HL-60/S4 treated with phorbol 12-myristate 13-acetate at 8.2 ng/mL for 4 days and 3 days (cell line): ENCODE results near the gene TGFBRAP1.

Experiments
- in situ Hi-C: fragments of 300-500 bp; cut with MboI; formaldehyde crosslinking; loops from 2 replicates; pipeline ENCODE4 v1.15.0; 2022; ENCODE audit warnings: low sequenced_read_pairs

Gene TGFBRAP1

GRCh38 chr2:105321875-105322646 lies 7.5 kb downstream of the TGFBRAP1 start:
- in situ Hi-C loops: no loop called here

GRCh38 chr2:105320651-105321215 lies 8.8 kb downstream of the TGFBRAP1 start:
- in situ Hi-C loops: no loop called here

- in situ Hi-C loops: no loop called here
Measured at GRCh38 chr2:105317937-105318336, 11.6 kb downstream of the TGFBRAP1 start.

- in situ Hi-C loops: no loop called here
Measured at GRCh38 chr2:105315314-105315713, 14.2 kb downstream of the TGFBRAP1 start.

GRCh38 chr2:105313877-105314276 lies 15.7 kb downstream of the TGFBRAP1 start:
- in situ Hi-C loops: no loop called here

- in situ Hi-C loops: no loop called here
Measured at GRCh38 chr2:105309147-105309545, 20.4 kb downstream of the TGFBRAP1 start.

- in situ Hi-C loops: no loop called here
Measured at GRCh38 chr2:105308382-105309146, 21.0 kb downstream of the TGFBRAP1 start.

GRCh38 chr2:105307962-105308361 lies 21.6 kb downstream of the TGFBRAP1 start:
- in situ Hi-C loops: no loop called here

- in situ Hi-C loops: no loop called here
Measured at GRCh38 chr2:105307550-105307949, 22.0 kb downstream of the TGFBRAP1 start.

- in situ Hi-C loops: no loop called here
Measured at GRCh38 chr2:105307146-105307545, 22.4 kb downstream of the TGFBRAP1 start.

GRCh38 chr2:105301646-105302045 lies 27.9 kb downstream of the TGFBRAP1 start:
- in situ Hi-C loops: no loop called here

GRCh38 chr2:105299290-105299689 lies 30.2 kb downstream of the TGFBRAP1 start:
- in situ Hi-C loops: no loop called here

GRCh38 chr2:105298017-105298416 lies 31.5 kb downstream of the TGFBRAP1 start:
- in situ Hi-C loops: no loop called here

GRCh38 chr2:105297216-105297615 lies 32.3 kb downstream of the TGFBRAP1 start:
- in situ Hi-C loops: no loop called here

GRCh38 chr2:105296017-105296611 lies 33.4 kb downstream of the TGFBRAP1 start:
- in situ Hi-C loops: no loop called here

GRCh38 chr2:105294844-105295481 lies 34.6 kb downstream of the TGFBRAP1 start:
- in situ Hi-C loops: no loop called here

- in situ Hi-C loops: no loop called here
Measured at GRCh38 chr2:105294046-105294445, 35.5 kb downstream of the TGFBRAP1 start.

- in situ Hi-C loops: no loop called here
Measured at GRCh38 chr2:105291981-105292380, 37.6 kb downstream of the TGFBRAP1 start.

- in situ Hi-C loops: no loop called here
Measured at GRCh38 chr2:105290981-105291660, 38.4 kb downstream of the TGFBRAP1 start.

- in situ Hi-C loops: no loop called here
Measured at GRCh38 chr2:105288133-105288532, 41.4 kb downstream of the TGFBRAP1 start.
